HEK293 (cell line): ENCODE results near the gene CRY1.
A peak's percentile ranks its signal among the peaks of the same experiment; 100 is the strongest.

Experiments
- BCL11B ChIP-seq: fragments of 450-650 bp; formaldehyde crosslinking; IDR thresholded peaks from 2 replicates; pipeline ENCODE4 v1.5.1; 2016; ENCODE audit warnings: low read depth, missing biosample characterization, missing genetic modification characterization
- EGR2 ChIP-seq: fragments of 450-650 bp; formaldehyde crosslinking; IDR thresholded peaks from 2 replicates; pipeline ENCODE4 v1.5.1; 2016; ENCODE audit warnings: low read depth, missing biosample characterization, missing genetic modification characterization
- GLI2 ChIP-seq: fragments of 450-650 bp; formaldehyde crosslinking; IDR thresholded peaks from 2 replicates; pipeline ENCODE4; 2017; ENCODE audit warnings: missing biosample characterization, missing genetic modification characterization, low read depth, borderline replicate concordance
- GLI4 ChIP-seq: fragments of 450-650 bp; formaldehyde crosslinking; IDR thresholded peaks from 2 replicates; pipeline ENCODE4 v1.5.1; 2016; ENCODE audit warnings: missing biosample characterization, missing genetic modification characterization
- KLF1 ChIP-seq: fragments of 450-650 bp; formaldehyde crosslinking; IDR thresholded peaks from 2 replicates; pipeline ENCODE4 v1.5.1; 2016; ENCODE audit warnings: missing biosample characterization, missing genetic modification characterization
- KLF9 ChIP-seq: fragments of 450-650 bp; formaldehyde crosslinking; IDR thresholded peaks from 2 replicates; pipeline ENCODE4 v1.5.1; 2016; ENCODE audit warnings: missing biosample characterization, missing genetic modification characterization, low read depth
- OSR2 ChIP-seq: fragments of 450-650 bp; formaldehyde crosslinking; IDR thresholded peaks from 2 replicates; pipeline ENCODE4 v1.5.1; 2016; ENCODE audit warnings: missing biosample characterization, missing genetic modification characterization
- PRDM1 ChIP-seq: fragments of 450-650 bp; formaldehyde crosslinking; IDR thresholded peaks from 2 replicates; pipeline ENCODE4; 2016; ENCODE audit warnings: missing biosample characterization, missing genetic modification characterization
- PRDM10 ChIP-seq: fragments of 450-650 bp; formaldehyde crosslinking; IDR thresholded peaks from 2 replicates; pipeline ENCODE4 v1.5.1; 2016; ENCODE audit warnings: missing biosample characterization, missing genetic modification characterization
- SALL2 ChIP-seq: fragments of 450-650 bp; formaldehyde crosslinking; IDR thresholded peaks from 2 replicates; pipeline ENCODE4 v1.5.0; 2017; ENCODE audit warnings: missing biosample characterization, mild to moderate bottlenecking, missing genetic modification characterization, borderline replicate concordance
- SP2 ChIP-seq: fragments of 450-650 bp; formaldehyde crosslinking; IDR thresholded peaks from 2 replicates; pipeline ENCODE4 v1.5.1; 2016; ENCODE audit warnings: missing biosample characterization, missing genetic modification characterization
- TCF7L2 ChIP-seq: IDR thresholded peaks from 2 replicates; pipeline ENCODE4 v1.6.1; 2011; ENCODE audit warnings: low read depth, mild to moderate bottlenecking, inconsistent platforms, low read length, moderate library complexity, borderline replicate concordance
- ZBTB1 ChIP-seq: fragments of 450-650 bp; formaldehyde crosslinking; IDR thresholded peaks from 2 replicates; pipeline ENCODE4 v1.5.1; 2016; ENCODE audit warnings: missing biosample characterization, missing genetic modification characterization
- ZBTB20 ChIP-seq: fragments of 450-650 bp; formaldehyde crosslinking; IDR thresholded peaks from 2 replicates; pipeline ENCODE4 v1.5.1; 2016; ENCODE audit warnings: missing biosample characterization, missing genetic modification characterization
- ZBTB48 ChIP-seq: fragments of 450-650 bp; formaldehyde crosslinking; IDR thresholded peaks from 2 replicates; pipeline ENCODE4 v1.5.1; 2016; ENCODE audit warnings: missing biosample characterization, missing genetic modification characterization
- ZEB2 ChIP-seq: fragments of 450-650 bp; formaldehyde crosslinking; IDR thresholded peaks from 2 replicates; pipeline ENCODE4 v1.5.1; 2016; ENCODE audit warnings: missing biosample characterization, missing genetic modification characterization
- ZFHX2 ChIP-seq: fragments of 450-650 bp; formaldehyde crosslinking; conservative IDR thresholded peaks from 2 replicates; pipeline ENCODE4 v1.5.1; 2016; ENCODE audit warnings: missing biosample characterization, missing genetic modification characterization
- ZNF112 ChIP-seq: fragments of 450-650 bp; formaldehyde crosslinking; IDR thresholded peaks from 2 replicates; pipeline ENCODE4 v1.5.0; 2017; ENCODE audit warnings: missing biosample characterization, missing genetic modification characterization
- ZNF121 ChIP-seq: fragments of 450-650 bp; formaldehyde crosslinking; IDR thresholded peaks from 2 replicates; pipeline ENCODE4 v1.5.1; 2016; ENCODE audit warnings: missing biosample characterization, missing genetic modification characterization
- ZNF138 ChIP-seq: fragments of 450-650 bp; formaldehyde crosslinking; IDR thresholded peaks from 2 replicates; pipeline ENCODE4 v1.5.1; 2016; ENCODE audit warnings: missing biosample characterization, missing genetic modification characterization, borderline replicate concordance
- ZNF146 ChIP-seq: fragments of 450-650 bp; formaldehyde crosslinking; IDR thresholded peaks from 2 replicates; pipeline ENCODE4 v1.5.1; 2016; ENCODE audit warnings: missing biosample characterization, missing genetic modification characterization
- ZNF214 ChIP-seq: fragments of 450-650 bp; formaldehyde crosslinking; IDR thresholded peaks from 2 replicates; pipeline ENCODE4 v1.5.1; 2017; ENCODE audit warnings: missing biosample characterization, mild to moderate bottlenecking, missing genetic modification characterization, borderline replicate concordance
- ZNF26 ChIP-seq: fragments of 450-650 bp; formaldehyde crosslinking; IDR thresholded peaks from 2 replicates; pipeline ENCODE4 v1.5.1; 2016; ENCODE audit warnings: missing biosample characterization, missing genetic modification characterization
- ZNF274 ChIP-seq, 2 experiments: fragments of 200-500 bp in 1 of 2; fragments of 450-650 bp in 1 of 2; sonication (Bioruptor generic) in 1 of 2; formaldehyde crosslinking in 1 of 2; IDR thresholded peaks; 2 replicates each; pipeline versions ENCODE4 v1.5.1 to v1.6.1; 2014 to 2016; ENCODE audit warnings: borderline replicate concordance in 1 of 2, inconsistent platforms in 1 of 2, low read length in 1 of 2, missing biosample characterization in 1 of 2, missing genetic modification characterization in 1 of 2
- ZNF311 ChIP-seq: fragments of 450-650 bp; formaldehyde crosslinking; IDR thresholded peaks from 2 replicates; pipeline ENCODE4 v1.5.1; 2017; ENCODE audit warnings: missing biosample characterization, missing genetic modification characterization, borderline replicate concordance
- ZNF394 ChIP-seq: fragments of 450-650 bp; formaldehyde crosslinking; IDR thresholded peaks from 2 replicates; pipeline ENCODE4 v1.5.1; 2016; ENCODE audit warnings: missing biosample characterization, missing genetic modification characterization, mild to moderate bottlenecking, moderate library complexity, borderline replicate concordance
- ZNF398 ChIP-seq: fragments of 450-650 bp; formaldehyde crosslinking; IDR thresholded peaks from 2 replicates; pipeline ENCODE4 v1.5.1; 2017; ENCODE audit warnings: missing biosample characterization, missing genetic modification characterization
- ZNF416 ChIP-seq: fragments of 450-650 bp; formaldehyde crosslinking; IDR thresholded peaks from 2 replicates; pipeline ENCODE4 v1.5.1; 2016; ENCODE audit warnings: missing biosample characterization, missing genetic modification characterization
- ZNF501 ChIP-seq: fragments of 450-650 bp; formaldehyde crosslinking; IDR thresholded peaks from 2 replicates; pipeline ENCODE4 v1.5.1; 2016; ENCODE audit warnings: missing biosample characterization, missing genetic modification characterization
- ZNF514 ChIP-seq: fragments of 450-650 bp; formaldehyde crosslinking; IDR thresholded peaks from 2 replicates; pipeline ENCODE4 v1.5.1; 2016; ENCODE audit warnings: missing biosample characterization, missing genetic modification characterization
- ZNF571 ChIP-seq: fragments of 450-650 bp; formaldehyde crosslinking; IDR thresholded peaks from 2 replicates; pipeline ENCODE4 v1.5.0; 2017; ENCODE audit warnings: missing biosample characterization, missing genetic modification characterization
- ZNF600 ChIP-seq: fragments of 450-650 bp; formaldehyde crosslinking; IDR thresholded peaks from 2 replicates; pipeline ENCODE4 v1.5.1; 2016; ENCODE audit warnings: missing biosample characterization, missing genetic modification characterization
- ZXDB ChIP-seq: fragments of 450-650 bp; formaldehyde crosslinking; IDR thresholded peaks from 2 replicates; pipeline ENCODE4 v1.5.1; 2016; ENCODE audit warnings: missing biosample characterization, missing genetic modification characterization
- TF ChIP-seq, protein P1 (sequence below): fragments of 450-650 bp; formaldehyde crosslinking; IDR thresholded peaks from 2 replicates; pipeline ENCODE4 v1.5.1; 2016; ENCODE audit warnings: missing biosample characterization, missing genetic modification characterization

CRY1 gene

DNA sequence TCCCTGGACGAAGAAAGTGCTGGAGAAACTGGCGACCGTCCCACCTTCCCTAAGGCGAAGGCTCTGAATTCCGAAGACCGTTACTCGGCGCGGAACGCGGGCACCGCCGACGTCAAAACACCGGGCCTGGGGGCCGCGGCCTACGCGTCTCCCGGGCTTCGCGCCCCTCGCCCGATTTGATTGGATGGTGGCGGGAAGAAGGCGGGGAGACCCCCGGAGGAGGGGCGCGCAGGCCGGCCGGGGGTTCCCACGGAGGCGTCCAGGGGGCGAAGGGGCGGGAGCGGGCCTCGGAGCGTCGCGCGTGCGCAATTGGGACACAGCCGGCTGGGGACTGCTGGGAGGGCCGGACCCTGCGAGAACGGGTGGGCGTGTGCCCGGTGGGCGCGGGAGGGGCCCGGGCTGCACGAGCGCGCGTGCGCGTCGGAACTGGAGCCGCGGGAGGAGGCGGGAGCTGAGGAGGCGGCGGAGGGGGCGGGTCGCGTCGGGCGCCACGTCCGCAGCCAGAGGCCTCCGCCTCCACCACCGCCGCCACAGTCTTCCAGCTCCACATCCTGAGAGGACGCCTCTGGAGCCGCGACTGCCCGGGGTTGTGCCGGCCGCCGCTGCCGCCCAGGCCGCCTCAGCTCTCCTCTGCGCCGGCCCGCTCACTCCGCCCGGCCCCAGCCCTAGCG, 137.8 kb downstream of the CRY1 start, which contains the start of gene TMEM263 (continued):
- TF ChIP-seq KLF1 (tag by site-specific recombination) (peak; percentile 69), ZNF394 (tag by site-specific recombination) (no peak; the same call in 1 of the 2 replicates), TCF7L2 (no peak), ZBTB48 (tag by site-specific recombination) (peak; percentile 89; the same call in 1 of the 2 replicates), ZNF214 (no peak), ZNF138 (tag by site-specific recombination) (no peak), SP2 (tag by site-specific recombination) (peak; percentile 84), GLI4 (tag by site-specific recombination) (no peak), ZNF26 (no peak), ZNF311 (no peak), KLF9 (peak; percentile 88), BCL11B (no peak), ZBTB20 (tag by site-specific recombination) (peak; percentile 45; the same call in 1 of the 2 replicates), PRDM1 (tag by site-specific recombination) (peak; percentile 87), ZNF398 (tag by site-specific recombination) (peak; percentile 46; the same call in 1 of the 2 replicates), ZNF146 (no peak), ZBTB1 (tag by site-specific recombination) (no peak), ZEB2 (tag by site-specific recombination) (peak; percentile 85), ZFHX2 (tag by site-specific recombination) (peak; percentile 96), ZNF274 (IDR thresholded peaks at IDR 0.05; ENCODE audit: low read length) (no peak), ZNF274 (tag by site-specific recombination; IDR thresholded peaks at IDR 0.05; ENCODE audit: borderline replicate concordance) (no peak), OSR2 (tag by site-specific recombination) (no peak; the same call in 1 of the 2 replicates), ZNF121 (tag by site-specific recombination) (no peak), ZXDB (peak; percentile 100), ZNF600 (tag by site-specific recombination) (peak; percentile 27; the same call in 1 of the 2 replicates), GLI2 (tag by site-specific recombination) (no peak), ZNF112 (tag by site-specific recombination) (no peak), EGR2 (tag by site-specific recombination) (peak; percentile 84), PRDM10 (tag by site-specific recombination) (0 out of 2 replicates have a peak, but pooled peaks have one; percentile 26), ZNF501 (tag by site-specific recombination) (peak; percentile 59; the same call in 1 of the 2 replicates), SALL2 (tag by site-specific recombination) (no peak), ZNF571 (tag by site-specific recombination) (no peak), ZNF514 (tag by site-specific recombination) (no peak), ZNF416 (tag by site-specific recombination) (no peak)
- TF ChIP-seq, protein P1, sequence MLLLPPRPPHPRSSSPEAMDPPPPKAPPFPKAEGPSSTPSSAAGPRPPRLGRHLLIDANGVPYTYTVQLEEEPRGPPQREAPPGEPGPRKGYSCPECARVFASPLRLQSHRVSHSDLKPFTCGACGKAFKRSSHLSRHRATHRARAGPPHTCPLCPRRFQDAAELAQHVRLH (tag by site-specific recombination) = no peak
